Tibial nerve (tissue), 3 donors: Measurements from ENCODE around the gene SIX5.

ENCODE experiments used
- POLR2A ChIP-seq, 2 donors: fragments of 450-650 bp; IDR thresholded peaks; one replicate each; pipeline ENCODE4 v1.6.1; 2017; ENCODE audit warnings: antibody characterized with exemption in 2 of 2, mild to moderate bottlenecking in 2 of 2, moderate library complexity in 2 of 2
- TF ChIP-seq, protein P1 (sequence below), 5 experiments: fragments of 200-600 bp in 3 of 5; fragments of 450-650 bp in 2 of 5; sonication (generic) in 3 of 5; IDR thresholded peaks; one replicate each; pipeline ENCODE4 v1.5.1; 2016 to 2019; ENCODE audit warnings: antibody characterized with exemption in 5 of 5, mild to moderate bottlenecking in 3 of 5, moderate library complexity in 2 of 5

DNA sequence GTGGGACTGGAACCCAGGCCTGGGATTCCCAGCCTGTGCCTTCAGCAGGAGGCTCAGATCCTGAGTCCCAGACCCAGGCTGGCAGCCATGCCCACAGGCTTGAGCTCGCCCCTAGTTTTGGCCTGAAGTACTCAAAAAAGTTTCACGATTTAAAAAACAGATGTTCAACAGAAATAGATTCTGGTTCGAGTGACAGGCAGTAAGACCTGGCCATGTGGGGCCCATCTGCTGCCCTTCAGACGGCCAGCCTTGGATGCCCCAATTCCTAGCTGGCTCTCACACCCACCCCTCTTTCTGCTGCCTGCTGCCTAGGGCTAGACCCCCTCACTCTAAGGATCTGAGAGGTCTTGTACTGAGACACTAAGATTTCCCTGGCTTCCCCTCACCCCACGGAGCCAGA is 16.0 kb upstream of the SIX5 start:
- no peak for TF ChIP-seq POLR2A (IDR thresholded peaks at IDR 0.05)
- TF ChIP-seq, protein P1, sequence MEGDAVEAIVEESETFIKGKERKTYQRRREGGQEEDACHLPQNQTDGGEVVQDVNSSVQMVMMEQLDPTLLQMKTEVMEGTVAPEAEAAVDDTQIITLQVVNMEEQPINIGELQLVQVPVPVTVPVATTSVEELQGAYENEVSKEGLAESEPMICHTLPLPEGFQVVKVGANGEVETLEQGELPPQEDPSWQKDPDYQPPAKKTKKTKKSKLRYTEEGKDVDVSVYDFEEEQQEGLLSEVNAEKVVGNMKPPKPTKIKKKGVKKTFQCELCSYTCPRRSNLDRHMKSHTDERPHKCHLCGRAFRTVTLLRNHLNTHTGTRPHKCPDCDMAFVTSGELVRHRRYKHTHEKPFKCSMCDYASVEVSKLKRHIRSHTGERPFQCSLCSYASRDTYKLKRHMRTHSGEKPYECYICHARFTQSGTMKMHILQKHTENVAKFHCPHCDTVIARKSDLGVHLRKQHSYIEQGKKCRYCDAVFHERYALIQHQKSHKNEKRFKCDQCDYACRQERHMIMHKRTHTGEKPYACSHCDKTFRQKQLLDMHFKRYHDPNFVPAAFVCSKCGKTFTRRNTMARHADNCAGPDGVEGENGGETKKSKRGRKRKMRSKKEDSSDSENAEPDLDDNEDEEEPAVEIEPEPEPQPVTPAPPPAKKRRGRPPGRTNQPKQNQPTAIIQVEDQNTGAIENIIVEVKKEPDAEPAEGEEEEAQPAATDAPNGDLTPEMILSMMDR (IDR thresholded peaks at IDR 0.05), result no peak
